ENCODE measurements around the gene ATXN1. TPM values are rescaled to one million over a fixed set of nuclear protein-coding genes. Genes with fewer than 3 reads are reported as not detected.
"Not testable (repeated sequence)": the region's sequence is repeated elsewhere in the genome, so short reads cannot be mapped to it uniquely, and the experiment has no call there.

The ATXN1 gene
- total RNA-seq, 4 donors from 2014 or later: 16.3 to 52.2 (median 25.7) TPM

GRCh38 chr6:16543521-16543920 lies 217.7 kb downstream of the ATXN1 start:
- WGBS, 2 donors: 79 to 89% methylated on average over 5 of the region's 5 CpGs
- intact Hi-C loops (cut with DNase I; ENCODE audit: low total_unique reads): no loop called here

GRCh38 chr6:16542070-16542469 lies 219.2 kb downstream of the ATXN1 start:
- TF ChIP-seq CTCF (IDR thresholded peaks at IDR 0.05) (no peak), POLR2A (IDR thresholded peaks at IDR 0.05) (no peak)
- WGBS, 2 donors: 90 to 92% methylated on average over 7 of the region's 7 CpGs
- no peak overlapping the region for H3K4me3 ChIP-seq (ENCODE audit: low read depth, poor library complexity, severe bottlenecking)
- no peak for DNase-seq (ENCODE audit: low spot score in 2 of 2)
- intact Hi-C loops (cut with DNase I; ENCODE audit: low total_unique reads): no loop called here

More at GRCh38 chr6:16543521-16543920, 217.7 kb downstream of the ATXN1 start:
- TF ChIP-seq POLR2A (IDR thresholded peaks at IDR 0.05) (no peak), CTCF (IDR thresholded peaks at IDR 0.05) (no peak)
- H3K4me3 ChIP-seq (ENCODE audit: low read depth, poor library complexity, severe bottlenecking): no peak overlapping the region
- no peak for DNase-seq (ENCODE audit: low spot score in 2 of 2)

- DNase-seq (ENCODE audit: low spot score in 2 of 2): no peak
- H3K4me3 ChIP-seq (ENCODE audit: low read depth, poor library complexity, severe bottlenecking): no peak overlapping the region
- TF ChIP-seq CTCF (IDR thresholded peaks at IDR 0.05) (no peak), POLR2A (IDR thresholded peaks at IDR 0.05) (no peak)
- intact Hi-C loops (cut with DNase I; ENCODE audit: low total_unique reads): no loop called here
- 77 to 79% methylated on average over 14 of the region's 14 CpGs for WGBS, 2 donors
These were observed 220.2 kb downstream of the ATXN1 start for GRCh38 chr6:16540804-16541752.

GRCh38 chr6:16540383-16540782 lies 220.9 kb downstream of the ATXN1 start:
- DNase-seq (ENCODE audit: low spot score in 2 of 2); intact Hi-C loops (cut with DNase I; ENCODE audit: low total_unique reads); H3K4me3 ChIP-seq (ENCODE audit: low read depth, poor library complexity, severe bottlenecking): not testable (repeated sequence)
- 95 to 97% methylated on average over 4 of the region's 4 CpGs for WGBS, 2 donors

GRCh38 chr6:16539086-16539931 lies 222.0 kb downstream of the ATXN1 start:
- TF ChIP-seq CTCF (IDR thresholded peaks at IDR 0.05) (no peak), POLR2A (IDR thresholded peaks at IDR 0.05) (no peak)
- H3K4me3 ChIP-seq (ENCODE audit: low read depth, poor library complexity, severe bottlenecking): no peak overlapping the region
- no peak for DNase-seq (ENCODE audit: low spot score in 2 of 2)
- WGBS, 2 donors: 80 to 81% methylated on average over 8 of the region's 8 CpGs
- intact Hi-C loops (cut with DNase I; ENCODE audit: low total_unique reads): no loop called here

GRCh38 chr6:16535564-16535963 lies 225.7 kb downstream of the ATXN1 start:
- 83 to 88% methylated on average over 5 of the region's 5 CpGs for WGBS, 2 donors
- TF ChIP-seq CTCF (IDR thresholded peaks at IDR 0.05): no peak
- TF ChIP-seq POLR2A (IDR thresholded peaks at IDR 0.05): no peak
- intact Hi-C loops (cut with DNase I; ENCODE audit: low total_unique reads): no loop called here
- no peak overlapping the region for H3K4me3 ChIP-seq (ENCODE audit: low read depth, poor library complexity, severe bottlenecking)
- DNase-seq (ENCODE audit: low spot score in 2 of 2): no peak

All from lower leg skin (tissue), 4 donors.